Stimulated activated naive CD8-positive, alpha-beta T cell treated with anti-CD3 and anti-CD28 coated beads, Interleukin-15, Interleukin-2, amounts not matched to agents 100 U/mL and 50 U/mL, for 24 hours (primary cell): Measurements from ENCODE around the gene CABP2.
"Not testable (repeated sequence)": the region's sequence is repeated elsewhere in the genome, so short reads cannot be mapped to it uniquely, and the experiment has no call there.

Experiments
- ATAC-seq: fragments of 150-1000 bp; cut with Tn5 transposase; one replicate; pipeline ENCODE4 v1.10.0; 2021
- DNase-seq: peaks from one replicate; pipeline ENCODE4 v3.0.0; 2021

CABP2 gene

GRCh38 chr11:67476692-67477091 is 46.6 kb downstream of the CABP2 start:
- DNase-seq, ATAC-seq: not testable (repeated sequence)

- DNase-seq (no peak), ATAC-seq (no peak)
Observed at GRCh38 chr11:67472882-67473281, 50.4 kb downstream of the CABP2 start.

- no peak for DNase-seq
- no peak for ATAC-seq
Observed at GRCh38 chr11:67470337-67471002, 52.8 kb downstream of the CABP2 start.

GRCh38 chr11:67469508-67469811 is 53.8 kb downstream of the CABP2 start:
- peak; percentile 0 for ATAC-seq

More at GRCh38 chr11:67469508-67469811, 53.8 kb downstream of the CABP2 start:
- DNase-seq = no peak
